ENCODE data around the gene EMCN. TPM values are rescaled to one million over a fixed set of nuclear protein-coding genes. Genes with fewer than 3 reads are reported as not detected.

The EMCN gene
- total and polyA plus RNA-seq, 2 of the 8 experiments (the other 6 are each of a cell fraction or from before 2014, with no cell fraction given), result not detected

DNA sequence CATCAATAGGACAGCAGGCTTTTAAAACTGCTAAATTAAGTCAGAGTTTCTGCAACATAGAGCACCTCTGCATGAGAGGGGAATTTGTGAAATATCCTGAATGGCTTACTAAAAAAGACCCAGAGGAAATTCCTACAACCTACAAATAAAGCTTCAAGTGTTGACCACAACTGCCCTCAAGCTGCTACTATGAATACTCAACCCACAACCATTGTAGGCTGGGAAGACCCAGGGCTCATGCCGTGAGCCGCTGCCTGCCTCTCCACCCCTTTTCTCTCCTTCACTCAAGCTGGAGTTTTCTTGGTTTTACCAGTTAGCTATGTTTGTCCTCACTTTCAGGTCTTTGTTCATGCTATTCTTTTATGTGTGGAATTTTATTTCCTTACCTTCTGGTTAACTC is 151.6 kb downstream of the EMCN start:
- Histone ChIP-seq H3K18ac (ENCODE audit: extremely low read depth, low read length) (no peak overlapping the region), H3K27ac (ENCODE audit: low read depth, low read length) (no peak overlapping the region), H3K23ac (ENCODE audit: insufficient read length) (no peak overlapping the region), H2BK5ac (ENCODE audit: low read depth, low read length) (no peak overlapping the region), H3K14ac (ENCODE audit: insufficient read length) (no peak overlapping the region), H2BK120ac (replicated peaks; ENCODE audit: low read depth, low read length) (no peak overlapping the region), H3K4me3 (ENCODE audit: extremely low read depth in 1 of 4, insufficient read depth in 2 of 4, low read depth in 3 of 4, low read length in 4 of 4) (no peak overlapping the region), H3K23me2 (ENCODE audit: low read depth, low read length) (no peaks in the 10 kb centered on the region), H2AK5ac (ENCODE audit: low read depth, low read length) (no peak overlapping the region), H3K9ac (replicated peaks in 1 of 4; ENCODE audit: extremely low read depth in 1 of 4, low read depth in 3 of 4, low read length in 3 of 4) (no peak overlapping the region), H2AFZ (ENCODE audit: low read length) (no peak overlapping the region), H3K9me3 (ENCODE audit: insufficient read depth in 2 of 2, low read depth in 1 of 2, low read length in 1 of 2) (no peaks in the 10 kb centered on the region), H3K79me2 (ENCODE audit: control insufficient read depth in 1 of 2, insufficient read depth in 2 of 2, low read length in 2 of 2) (no peaks in the 10 kb centered on the region), H3K56ac (replicated peaks; ENCODE audit: insufficient read length, low read depth, low read length) (no peak overlapping the region), H3K4me2 (ENCODE audit: insufficient read depth in 1 of 2, low read depth in 2 of 2, low read length in 2 of 2) (no peak overlapping the region), H2BK12ac (ENCODE audit: low read depth, low read length) (no peak overlapping the region), H2BK15ac (ENCODE audit: low read length) (no peak overlapping the region), H3K4ac (replicated peaks; ENCODE audit: insufficient read length, low read depth, low read length) (no peak overlapping the region), H4K91ac (replicated peaks; ENCODE audit: insufficient read length, low read length) (no peak overlapping the region), H3K27me3 (replicated peaks in 1 of 4; ENCODE audit: control insufficient read depth in 3 of 4, extremely low read depth in 1 of 4, insufficient read depth in 3 of 4, low read length in 3 of 4) (no peaks in the 10 kb centered on the region), H2BK20ac (ENCODE audit: low read length) (no peak overlapping the region), H4K5ac (ENCODE audit: insufficient read length, low read depth, low read length) (no peak overlapping the region), H4K20me1 (replicated peaks in 1 of 2; ENCODE audit: control insufficient read depth in 1 of 2, insufficient read depth in 2 of 2, low read length in 2 of 2) (no peaks in the 10 kb centered on the region), H3K36me3 (ENCODE audit: control insufficient read depth in 2 of 4, insufficient read depth in 4 of 4, low read length in 3 of 4) (no peaks in the 10 kb centered on the region), H3K79me1 (ENCODE audit: low read depth, low read length) (no peaks in the 10 kb centered on the region), H4K8ac (ENCODE audit: extremely low read depth, insufficient read depth, low read length) (no peak overlapping the region), H3K4me1 (replicated peaks in 1 of 4; ENCODE audit: control insufficient read depth in 3 of 4, insufficient read depth in 4 of 4, low read length in 3 of 4) (no peaks in the 10 kb centered on the region)
- TF ChIP-seq RAD21 (IDR thresholded peaks at IDR 0.05 in 1 of 2, conservative IDR thresholded peaks at IDR 0.05 in 1 of 2; ENCODE audit: low read depth in 2 of 2, low read length in 2 of 2) (peak in 1 of 2 experiments; percentile 32; a peak in 1 of 4 replicates), FOSL1 (IDR thresholded peaks at IDR 0.05; ENCODE audit: insufficient read depth, low read depth, low read length) (no peak), TAF1 (IDR thresholded peaks at IDR 0.05; ENCODE audit: low read depth, low read length) (no peak), NANOG (IDR thresholded peaks at IDR 0.05; ENCODE audit: insufficient read depth, low read depth, low read length, poor library complexity, severe bottlenecking) (peak; percentile 38), GABPA (IDR thresholded peaks at IDR 0.05; ENCODE audit: borderline replicate concordance, insufficient read depth, low read length) (no peak), CBX8 (IDR thresholded peaks at IDR 0.05; ENCODE audit: borderline replicate concordance, low read depth, low read length) (no peak), BACH1 (IDR thresholded peaks at IDR 0.05; ENCODE audit: low read length) (no peak), NRF1 (IDR thresholded peaks at IDR 0.05; ENCODE audit: low read depth, low read length) (no peak), RFX5 (IDR thresholded peaks at IDR 0.05; ENCODE audit: borderline replicate concordance, low read depth, low read length) (no peak), TAF7 (optimal IDR thresholded peaks at IDR 0.05; ENCODE audit: borderline replicate concordance, low read depth, low read length) (no peak)
- CTCF ChIA-PET (ENCODE audit: partially characterized antibody), result no interaction called here
- FAIRE-seq, result peak; percentile 66
- POLR2A ChIA-PET (ENCODE audit: partially characterized antibody), result no interaction called here
- 77% methylated on average over 2 of the region's 2 CpGs; no CpG with 5 or more reads in 1 of the 2 experiments for WGBS, 2 experiments (ENCODE audit: extremely low coverage in 1 of 2, insufficient coverage in 1 of 2, insufficient read length in 1 of 2, insufficient replicate concordance in 2 of 2, low coverage in 1 of 2, low lambda C conversion rate in 2 of 2, missing lambda C conversion rate in 1 of 2)
- DNase-seq (ENCODE audit: low read depth in 1 of 2, low spot score in 2 of 2), result no peak
